ENCODE data around the gene KIAA1191.
A peak's percentile ranks its signal among the peaks of the same experiment; 100 is the strongest.

KIAA1191 gene

DNA sequence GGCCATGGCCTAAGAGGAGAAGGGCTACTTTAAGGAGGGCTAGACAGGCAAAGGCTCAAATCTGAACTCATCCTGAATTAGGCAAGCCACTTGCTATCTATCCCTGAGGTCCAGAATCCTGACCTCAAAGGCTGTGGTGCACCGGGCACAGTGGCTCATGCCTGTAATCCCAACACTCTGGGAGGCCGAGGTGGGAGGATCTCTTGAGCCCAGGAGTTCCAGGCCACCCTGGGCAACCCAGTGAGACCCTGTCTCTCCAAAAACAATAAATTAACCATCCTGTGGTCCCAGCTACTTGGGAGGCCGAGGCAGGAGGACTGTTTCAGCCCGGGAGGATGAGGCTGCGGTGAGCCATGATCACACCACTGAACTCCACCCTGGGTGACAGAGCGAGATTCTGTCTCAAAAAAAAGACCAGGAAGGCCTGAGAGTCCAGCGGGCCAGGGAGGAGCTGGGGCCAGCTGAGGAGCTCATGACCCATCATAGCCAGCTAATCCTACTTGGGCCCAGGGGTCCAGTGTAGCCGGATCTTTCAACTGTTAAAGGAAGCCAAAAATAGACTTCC is 22.9 kb upstream of the KIAA1191 start:
- H3K4me1 ChIP-seq (ENCODE audit: insufficient read depth, low read length): peaks cover 16% of the 10 kb centered on the region
- no peaks in the 10 kb centered on the region for H3K27me3 ChIP-seq (ENCODE audit: insufficient read depth, low read length)
- H2AFZ ChIP-seq (ENCODE audit: low read depth, low read length): no peak overlapping the region
- H3K36me3 ChIP-seq (ENCODE audit: insufficient read depth, low read length): peaks cover 38% of the 10 kb centered on the region
- no peak overlapping the region for H3K4me3 ChIP-seq (ENCODE audit: low read length)
- H3K9me3 ChIP-seq (ENCODE audit: low read length): no peaks in the 10 kb centered on the region

DNA sequence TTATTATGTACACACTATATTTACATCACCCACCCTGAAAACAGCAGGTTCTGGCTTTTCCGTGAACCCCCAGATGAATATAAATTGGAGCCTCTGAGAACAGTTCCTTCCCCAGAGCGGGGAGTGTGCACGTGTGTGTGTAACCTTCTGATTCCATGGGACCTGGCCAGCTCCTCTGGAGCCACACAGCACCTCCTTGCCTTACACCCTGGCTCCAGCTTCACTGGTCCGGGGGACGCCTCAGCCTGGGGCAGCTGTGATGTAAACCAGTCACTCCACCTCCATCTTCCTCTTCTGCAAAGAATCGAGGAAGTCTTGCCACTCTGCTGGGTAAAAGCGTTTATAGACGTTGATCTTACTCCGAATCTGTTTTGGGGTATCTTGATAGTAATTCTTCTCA is 22.4 kb upstream of the KIAA1191 start:
- Histone ChIP-seq H3K27me3 (ENCODE audit: insufficient read depth, low read length) (no peaks in the 10 kb centered on the region), H3K4me3 (ENCODE audit: low read length) (no peak overlapping the region), H2AFZ (ENCODE audit: low read depth, low read length) (no peak overlapping the region), H3K9me3 (ENCODE audit: low read length) (no peaks in the 10 kb centered on the region), H3K4me1 (ENCODE audit: insufficient read depth, low read length) (peaks cover 15% of the 10 kb centered on the region), H3K36me3 (ENCODE audit: insufficient read depth, low read length) (peaks cover 38% of the 10 kb centered on the region)

DNA sequence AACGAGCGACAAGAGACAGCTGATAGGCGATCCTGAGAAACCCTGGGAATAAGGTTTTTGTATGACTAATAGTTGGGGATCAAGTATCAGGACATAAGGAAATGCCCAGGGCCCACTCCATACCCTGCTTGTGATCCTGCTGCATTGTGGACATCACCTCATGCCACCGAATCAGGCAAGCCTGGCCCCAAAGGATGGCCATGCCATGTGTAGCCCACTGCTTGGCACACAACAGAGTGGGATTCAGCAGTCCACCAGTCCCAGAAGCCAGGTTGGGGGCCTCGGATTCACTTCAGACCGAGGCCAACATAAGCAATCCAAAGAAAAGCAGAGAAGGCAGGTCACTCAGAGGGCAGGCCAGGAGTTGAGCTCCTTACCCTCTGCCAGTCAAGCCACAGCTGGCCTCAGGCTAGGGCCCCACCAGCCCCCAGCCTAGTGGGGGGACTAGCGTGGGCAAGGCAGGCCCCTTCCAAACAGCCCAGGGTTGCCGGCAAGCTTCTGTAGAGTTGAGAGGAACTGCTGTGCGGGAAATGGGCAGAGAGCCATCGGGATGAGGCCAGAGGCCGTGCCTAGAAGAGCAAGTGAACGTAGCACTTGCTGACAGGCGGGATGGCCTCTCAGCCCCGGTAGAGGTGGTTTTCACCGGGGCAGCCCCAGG is 21.8 kb upstream of the KIAA1191 start:
- no peaks in the 10 kb centered on the region for H3K9me3 ChIP-seq (ENCODE audit: low read length)
- H3K27me3 ChIP-seq (ENCODE audit: insufficient read depth, low read length): no peaks in the 10 kb centered on the region
- peaks cover 38% of the 10 kb centered on the region for H3K36me3 ChIP-seq (ENCODE audit: insufficient read depth, low read length)
- H3K4me1 ChIP-seq (ENCODE audit: insufficient read depth, low read length): peaks cover 15% of the 10 kb centered on the region
- H3K4me3 ChIP-seq (ENCODE audit: low read length): no peak overlapping the region
- no peak overlapping the region for H2AFZ ChIP-seq (ENCODE audit: low read depth, low read length)

GRCh38 chr5:176382721-176383120 is 21.2 kb upstream of the KIAA1191 start:
- Histone ChIP-seq H2AFZ (ENCODE audit: low read depth, low read length) (no peak overlapping the region), H3K9me3 (ENCODE audit: low read length) (no peaks in the 10 kb centered on the region), H3K36me3 (ENCODE audit: insufficient read depth, low read length) (peaks cover 38% of the 10 kb centered on the region), H3K4me3 (ENCODE audit: low read length) (no peak overlapping the region), H3K4me1 (ENCODE audit: insufficient read depth, low read length) (peaks cover 11% of the 10 kb centered on the region), H3K27me3 (ENCODE audit: insufficient read depth, low read length) (no peaks in the 10 kb centered on the region)

DNA sequence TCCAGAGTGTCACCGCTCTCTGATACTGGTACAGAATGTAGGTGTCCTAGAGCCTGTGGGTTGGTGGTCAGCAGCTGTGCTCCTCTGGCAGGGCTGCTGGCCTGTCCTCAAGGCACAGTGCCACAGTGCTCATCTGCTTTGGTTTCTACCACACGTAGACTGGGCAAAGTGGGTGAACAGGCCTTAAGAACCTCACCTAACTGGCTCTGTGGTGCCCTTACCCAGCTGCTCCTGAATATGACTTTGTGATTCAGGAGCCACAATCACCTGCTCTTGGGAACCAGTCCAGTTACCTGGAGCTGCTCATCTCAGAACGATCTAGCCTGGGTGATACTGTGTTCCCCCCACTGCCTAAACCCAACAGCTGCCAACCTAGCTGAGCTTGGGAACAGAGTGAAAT is 20.4 kb upstream of the KIAA1191 start:
- Histone ChIP-seq H3K4me3 (ENCODE audit: low read length) (no peak overlapping the region), H3K36me3 (ENCODE audit: insufficient read depth, low read length) (peaks cover 38% of the 10 kb centered on the region), H3K9me3 (ENCODE audit: low read length) (no peaks in the 10 kb centered on the region), H2AFZ (ENCODE audit: low read depth, low read length) (no peak overlapping the region), H3K27me3 (ENCODE audit: insufficient read depth, low read length) (no peaks in the 10 kb centered on the region), H3K4me1 (ENCODE audit: insufficient read depth, low read length) (peaks cover 3% of the 10 kb centered on the region)

GRCh38 chr5:176381423-176381822 is 19.9 kb upstream of the KIAA1191 start:
- Histone ChIP-seq H3K36me3 (ENCODE audit: insufficient read depth, low read length) (peaks cover 38% of the 10 kb centered on the region), H2AFZ (ENCODE audit: low read depth, low read length) (no peak overlapping the region), H3K9me3 (ENCODE audit: low read length) (no peaks in the 10 kb centered on the region), H3K27me3 (ENCODE audit: insufficient read depth, low read length) (no peaks in the 10 kb centered on the region), H3K4me3 (ENCODE audit: low read length) (no peak overlapping the region), H3K4me1 (ENCODE audit: insufficient read depth, low read length) (no peaks in the 10 kb centered on the region)

DNA sequence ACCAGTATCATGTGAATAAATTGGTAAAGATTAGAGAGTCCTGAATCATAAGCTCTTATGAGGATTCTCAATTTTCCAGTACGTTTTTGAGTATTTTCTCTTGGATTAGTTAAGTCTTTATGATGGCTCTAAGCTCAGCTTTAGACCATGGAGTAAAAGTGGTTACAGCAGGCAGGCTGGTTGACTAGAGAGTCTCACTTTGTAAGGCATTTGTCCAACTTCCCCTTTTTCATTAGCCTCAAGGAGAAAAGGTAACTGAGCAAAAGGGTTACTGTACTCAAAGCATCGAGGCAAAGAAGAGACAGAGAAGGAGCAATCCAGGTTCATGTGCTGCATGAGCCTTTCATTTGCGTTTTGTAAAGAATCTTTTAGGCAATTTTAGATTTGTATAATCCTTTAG is 18.3 kb upstream of the KIAA1191 start:
- no peaks in the 10 kb centered on the region for H3K9me3 ChIP-seq (ENCODE audit: low read length)
- no peak overlapping the region for H2AFZ ChIP-seq (ENCODE audit: low read depth, low read length)
- H3K27me3 ChIP-seq (ENCODE audit: insufficient read depth, low read length): no peaks in the 10 kb centered on the region
- no peaks in the 10 kb centered on the region for H3K4me1 ChIP-seq (ENCODE audit: insufficient read depth, low read length)
- H3K4me3 ChIP-seq (ENCODE audit: low read length): no peak overlapping the region
- peaks cover 31% of the 10 kb centered on the region for H3K36me3 ChIP-seq (ENCODE audit: insufficient read depth, low read length)

GRCh38 chr5:176373100-176373818 is 11.7 kb upstream of the KIAA1191 start:
- no peaks in the 10 kb centered on the region for H3K9me3 ChIP-seq (ENCODE audit: low read length)
- no peak overlapping the region for H2AFZ ChIP-seq (ENCODE audit: low read depth, low read length)
- H3K36me3 ChIP-seq (ENCODE audit: insufficient read depth, low read length): peaks cover 22% of the 10 kb centered on the region
- no peaks in the 10 kb centered on the region for H3K27me3 ChIP-seq (ENCODE audit: insufficient read depth, low read length)
- H3K4me1 ChIP-seq (ENCODE audit: insufficient read depth, low read length): no peaks in the 10 kb centered on the region
- H3K4me3 ChIP-seq (ENCODE audit: low read length): no peak overlapping the region

DNA sequence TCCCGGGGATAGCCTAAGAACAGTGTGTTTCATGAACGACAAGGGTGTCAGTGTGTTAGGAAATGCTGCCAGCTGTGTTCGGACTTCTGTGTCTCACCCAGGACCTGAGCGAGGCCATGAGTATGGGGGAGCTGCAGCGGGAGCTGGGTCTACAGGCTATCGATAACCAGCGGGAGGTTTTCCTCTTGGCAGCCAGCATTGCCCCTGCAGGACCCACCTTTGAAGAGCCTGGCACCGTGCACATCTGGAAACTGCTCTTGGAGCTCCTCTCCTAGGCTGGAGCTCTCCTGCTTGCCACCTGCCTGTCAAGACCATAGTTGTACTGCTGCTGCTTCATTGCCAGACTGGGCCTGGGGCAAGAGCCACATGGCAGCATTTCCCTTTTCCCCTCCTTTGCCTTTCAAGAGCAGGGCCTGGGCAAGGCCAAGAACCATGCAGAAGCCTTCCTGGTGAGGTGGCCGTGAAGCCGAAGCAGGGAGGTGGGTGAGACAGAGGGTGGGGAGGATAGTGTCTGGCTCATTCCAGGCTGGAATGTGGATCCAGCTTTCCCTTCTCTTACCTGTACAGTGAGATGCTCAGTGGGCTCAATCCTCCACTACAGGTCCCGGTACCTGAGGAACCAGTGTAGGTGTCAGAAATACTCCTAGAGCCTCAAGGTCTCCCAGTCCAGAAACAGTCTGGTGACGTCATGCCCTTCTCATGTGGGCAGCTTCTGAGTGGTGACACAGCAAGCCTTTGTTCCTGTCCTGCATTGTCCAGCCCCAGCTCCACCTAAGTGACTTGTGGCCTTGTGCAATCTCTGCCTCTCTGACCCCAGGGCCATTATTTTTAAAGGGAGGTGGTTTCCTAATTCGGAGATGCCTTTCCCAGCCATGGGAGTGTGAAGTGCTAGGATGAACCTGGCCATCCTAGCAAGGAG is 10.3 kb upstream of the KIAA1191 start:
- peaks cover 29% of the 10 kb centered on the region for H3K36me3 ChIP-seq (ENCODE audit: insufficient read depth, low read length)

DNA sequence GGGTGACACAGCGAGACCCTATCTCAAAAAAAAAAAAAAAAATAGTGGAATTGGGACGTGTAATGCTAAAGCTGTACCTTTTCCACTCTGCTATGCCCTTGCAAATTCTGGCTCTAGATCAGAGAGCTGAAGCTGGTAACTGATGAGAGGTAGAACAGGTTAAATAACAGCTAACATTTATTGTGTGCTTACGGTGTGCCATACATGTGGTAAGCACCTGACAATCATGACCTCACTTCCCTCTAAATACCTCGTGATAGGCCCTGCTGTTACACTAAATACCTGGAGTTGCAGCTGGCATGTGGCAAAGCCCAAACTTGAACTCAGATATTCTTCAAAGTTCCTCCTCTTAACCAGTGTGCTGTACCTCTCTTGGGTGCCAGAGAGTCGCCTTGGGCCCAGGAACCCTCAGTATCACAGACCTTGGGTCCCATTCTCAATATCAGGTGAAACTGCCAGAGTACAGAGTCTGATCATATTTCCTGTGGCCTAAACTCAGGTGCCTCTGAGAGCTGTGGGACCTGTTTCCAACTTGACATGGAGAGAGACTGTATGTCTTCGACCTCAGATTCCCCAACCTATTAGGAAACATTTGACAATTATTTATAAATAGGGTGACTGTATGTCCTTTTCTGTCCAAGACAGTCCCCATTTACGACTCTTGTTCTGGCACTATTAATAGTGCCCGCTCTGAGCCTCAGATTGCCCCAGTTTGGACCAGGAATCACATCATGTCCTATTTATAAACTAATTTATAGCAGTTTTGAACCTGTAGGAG is 8.6 kb upstream of the KIAA1191 start:
- Histone ChIP-seq H2AFZ (ENCODE audit: low read depth, low read length) (no peak overlapping the region), H3K9me3 (ENCODE audit: low read length) (no peaks in the 10 kb centered on the region), H3K36me3 (ENCODE audit: insufficient read depth, low read length) (peaks cover 32% of the 10 kb centered on the region), H3K27me3 (ENCODE audit: insufficient read depth, low read length) (no peaks in the 10 kb centered on the region), H3K4me1 (ENCODE audit: insufficient read depth, low read length) (no peaks in the 10 kb centered on the region), H3K4me3 (ENCODE audit: low read length) (no peak overlapping the region)

More for the DNA sequence above, 10.3 kb upstream of the KIAA1191 start:
- Histone ChIP-seq H3K4me3 (ENCODE audit: low read length) (no peak overlapping the region), H3K27me3 (ENCODE audit: insufficient read depth, low read length) (no peaks in the 10 kb centered on the region), H2AFZ (ENCODE audit: low read depth, low read length) (no peak overlapping the region), H3K4me1 (ENCODE audit: insufficient read depth, low read length) (no peaks in the 10 kb centered on the region), H3K9me3 (ENCODE audit: low read length) (no peaks in the 10 kb centered on the region)

DNA sequence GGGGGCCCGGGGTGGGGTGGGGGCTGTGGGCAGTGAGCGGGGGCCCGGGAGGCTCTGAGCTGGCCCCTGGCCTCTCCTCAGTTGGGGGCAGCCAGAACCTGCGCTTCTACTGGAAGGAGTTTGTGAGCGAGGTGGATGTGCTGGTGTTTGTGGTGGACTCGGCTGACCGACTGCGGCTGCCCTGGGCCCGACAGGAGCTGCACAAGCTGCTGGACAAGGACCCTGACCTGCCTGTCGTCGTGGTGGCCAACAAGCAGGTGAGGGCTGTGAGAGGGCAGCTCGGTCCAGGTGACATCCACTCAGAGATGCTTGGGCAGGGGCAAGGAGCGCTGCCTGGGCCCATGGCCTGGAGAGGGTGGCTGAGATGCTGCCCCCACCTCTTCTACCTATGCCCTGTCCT is 7.2 kb upstream of the KIAA1191 start:
- Histone ChIP-seq H3K4me1 (ENCODE audit: insufficient read depth, low read length) (no peaks in the 10 kb centered on the region), H3K4me3 (ENCODE audit: low read length) (no peak overlapping the region), H2AFZ (ENCODE audit: low read depth, low read length) (no peak overlapping the region), H3K9me3 (ENCODE audit: low read length) (no peaks in the 10 kb centered on the region), H3K27me3 (ENCODE audit: insufficient read depth, low read length) (no peaks in the 10 kb centered on the region), H3K36me3 (ENCODE audit: insufficient read depth, low read length) (peaks cover 30% of the 10 kb centered on the region)

DNA sequence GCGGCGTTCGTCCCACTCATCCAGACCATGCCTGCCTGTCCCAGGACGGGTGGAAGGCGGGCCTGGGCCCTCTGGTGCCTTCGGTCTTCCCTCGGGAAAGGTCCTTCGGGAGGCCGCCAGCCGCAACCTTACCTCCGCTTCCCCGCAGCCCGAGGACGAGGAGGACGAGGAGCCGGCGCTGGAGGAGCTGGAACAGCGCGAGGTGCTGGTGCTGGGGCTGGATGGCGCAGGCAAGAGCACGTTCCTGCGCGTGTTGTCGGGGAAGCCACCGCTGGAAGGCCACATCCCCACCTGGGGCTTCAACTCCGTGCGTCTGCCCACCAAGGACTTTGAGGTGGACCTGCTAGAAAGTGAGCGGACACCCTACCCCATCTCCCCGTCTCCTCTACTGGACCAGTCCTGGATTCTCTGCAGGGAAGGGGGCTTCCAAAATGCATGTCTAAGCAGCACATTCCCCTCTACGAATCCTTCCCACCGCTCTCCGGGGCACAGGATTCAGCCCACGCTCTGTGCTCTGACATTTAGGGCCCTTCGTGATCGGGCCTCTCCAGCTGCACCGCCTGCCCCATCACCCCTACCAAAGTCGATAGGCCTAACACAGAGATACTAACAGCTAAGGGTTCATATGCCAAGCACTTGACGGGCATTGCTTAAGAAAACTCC is 4.8 kb upstream of the KIAA1191 start:
- Histone ChIP-seq H3K9me3 (ENCODE audit: low read length) (no peaks in the 10 kb centered on the region), H3K4me1 (ENCODE audit: insufficient read depth, low read length) (no peaks in the 10 kb centered on the region), H3K36me3 (ENCODE audit: insufficient read depth, low read length) (peaks cover 19% of the 10 kb centered on the region), H3K4me3 (ENCODE audit: low read length) (peak overlapping the region; percentile 93), H2AFZ (ENCODE audit: low read depth, low read length) (peak overlapping the region; percentile 97), H3K27me3 (ENCODE audit: insufficient read depth, low read length) (no peaks in the 10 kb centered on the region)

Data from neuron (in vitro differentiated cells).